Activated CD8-positive, alpha-beta memory T cell treated with anti-CD3 and anti-CD28 coated beads, Interleukin-2, amount 50 U/mL, for 4 hours (primary cell): ENCODE measurements around the gene NRXN3.

Source experiments
- DNase-seq: peaks from one replicate; pipeline ENCODE4 v3.0.0-alpha.2; 2020

The NRXN3 gene

DNA sequence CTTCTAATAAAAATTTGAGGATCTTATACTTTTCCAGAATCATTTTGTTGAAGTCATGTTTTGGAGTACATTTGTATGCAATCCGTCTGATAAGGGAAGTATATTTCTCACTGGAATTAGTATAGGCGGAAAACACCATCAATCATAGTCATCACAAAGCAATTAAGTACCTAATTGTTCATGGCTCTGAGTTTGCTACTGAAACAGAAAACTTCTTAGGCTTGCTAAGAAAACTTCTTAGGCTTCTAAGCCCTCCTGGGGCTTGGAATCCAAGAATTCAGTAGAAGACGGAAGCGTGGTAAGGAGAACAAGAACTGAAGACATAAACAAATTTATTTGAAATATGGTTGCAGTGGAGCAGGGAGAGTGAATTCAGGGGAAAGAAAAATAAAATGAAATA lies 1404.9 kb downstream of the NRXN3 start:
- DNase-seq, result no peak

DNA sequence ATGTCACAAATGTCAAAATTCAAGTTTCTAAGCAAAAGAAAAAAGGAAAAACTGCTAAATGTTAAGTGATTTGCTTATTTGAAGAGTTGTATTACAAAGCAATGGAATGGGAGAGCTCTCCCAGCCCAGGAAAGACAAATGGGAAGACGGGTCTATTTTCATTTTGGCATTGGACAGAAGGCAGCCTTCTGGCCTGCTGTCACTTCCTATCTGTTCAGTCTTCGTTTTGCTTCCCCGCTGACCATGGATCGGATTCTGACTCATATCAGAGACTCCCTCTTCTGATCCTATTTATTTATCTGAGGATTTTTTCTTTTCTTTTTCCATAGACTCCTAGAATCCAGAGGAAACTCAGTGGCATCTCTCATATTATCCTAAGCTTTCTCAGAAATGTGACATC lies 1406.3 kb downstream of the NRXN3 start:
- no peak for DNase-seq

DNA sequence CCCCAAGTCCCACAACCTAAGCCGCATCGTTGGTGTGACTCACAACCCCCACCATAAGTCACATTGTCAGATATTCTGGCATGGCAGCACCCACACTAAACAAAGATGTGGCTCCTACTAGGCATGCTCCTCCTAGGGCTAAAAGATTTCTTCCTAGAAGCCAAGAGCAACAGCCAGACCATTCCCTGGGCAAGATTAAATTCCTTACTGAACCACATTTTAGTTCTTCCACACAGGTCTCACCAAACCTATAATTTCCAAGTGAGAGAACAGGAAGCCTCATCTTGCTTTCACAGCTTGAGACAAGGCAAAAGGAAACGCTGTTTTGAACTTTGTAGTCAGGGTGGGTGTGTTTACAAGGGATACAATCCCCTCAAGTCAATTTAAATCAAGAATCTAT lies 1408.3 kb downstream of the NRXN3 start:
- DNase-seq, result no peak

DNA sequence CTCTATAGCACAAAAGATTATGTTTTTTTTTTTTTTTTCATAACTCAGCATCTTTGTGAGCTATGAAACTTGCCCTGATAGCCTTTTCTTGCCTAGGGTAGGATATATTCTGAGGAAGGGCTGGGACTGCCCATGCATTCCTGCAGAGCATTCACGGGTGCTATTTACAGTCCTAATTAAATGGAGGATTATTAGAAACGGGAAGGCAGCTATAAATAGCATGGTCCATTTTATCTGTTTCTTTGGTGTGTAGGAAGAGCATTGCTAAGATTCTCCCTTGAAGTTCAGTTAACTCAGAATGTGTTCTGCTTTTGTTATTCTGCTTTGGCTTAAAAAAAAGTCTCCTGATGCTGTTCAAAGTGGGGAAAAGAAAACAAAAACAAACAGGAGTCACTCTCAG lies 1410.2 kb downstream of the NRXN3 start:
- DNase-seq, result no peak

DNA sequence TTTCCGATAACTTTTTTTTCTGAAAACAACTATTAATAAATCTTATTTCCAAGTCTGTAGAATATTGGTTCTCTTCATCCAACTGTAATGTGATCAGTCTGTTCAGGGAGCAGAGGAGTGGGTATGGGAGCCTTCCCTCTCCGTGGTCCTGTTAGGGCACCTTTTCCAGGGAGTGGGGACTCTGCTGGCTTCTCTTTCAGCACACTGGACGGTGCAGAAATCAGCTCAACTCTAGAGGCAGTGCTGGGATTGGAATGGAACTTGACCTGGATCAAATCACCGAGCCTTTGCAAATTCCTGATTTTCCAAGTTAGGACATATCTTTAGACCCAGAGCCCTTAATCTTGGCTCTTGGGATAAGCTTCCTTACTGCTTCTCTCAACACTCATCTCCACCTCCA lies 1410.7 kb downstream of the NRXN3 start:
- DNase-seq, result no peak

GRCh38 chr14:79581912-79582576 lies 1411.9 kb downstream of the NRXN3 start:
- no peak for DNase-seq

GRCh38 chr14:79583738-79584408 lies 1413.7 kb downstream of the NRXN3 start:
- DNase-seq, result no peak

- DNase-seq, result no peak
These were observed 1414.5 kb downstream of the NRXN3 start for GRCh38 chr14:79584679-79585078.

DNA sequence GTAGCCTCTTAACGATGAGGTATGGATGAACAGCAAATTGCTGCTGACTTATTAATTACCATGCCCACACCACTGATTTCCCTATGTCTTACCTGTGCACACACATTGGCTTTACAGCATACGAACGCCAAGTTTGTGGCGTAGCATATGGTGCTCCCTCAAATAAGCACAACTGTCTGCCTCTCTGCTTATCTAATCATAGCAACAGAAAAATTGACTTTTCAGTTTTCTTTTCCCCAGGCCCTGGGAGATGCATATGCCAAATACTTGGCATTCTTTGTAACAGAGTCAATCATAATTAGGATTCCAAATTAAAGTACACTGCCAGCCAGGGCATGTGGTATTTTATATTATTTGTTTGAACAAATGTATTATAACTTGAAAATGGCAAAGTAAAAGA lies 1415.7 kb downstream of the NRXN3 start:
- no peak for DNase-seq

- no peak for DNase-seq
These were observed 1416.2 kb downstream of the NRXN3 start for GRCh38 chr14:79586416-79586815.

DNA sequence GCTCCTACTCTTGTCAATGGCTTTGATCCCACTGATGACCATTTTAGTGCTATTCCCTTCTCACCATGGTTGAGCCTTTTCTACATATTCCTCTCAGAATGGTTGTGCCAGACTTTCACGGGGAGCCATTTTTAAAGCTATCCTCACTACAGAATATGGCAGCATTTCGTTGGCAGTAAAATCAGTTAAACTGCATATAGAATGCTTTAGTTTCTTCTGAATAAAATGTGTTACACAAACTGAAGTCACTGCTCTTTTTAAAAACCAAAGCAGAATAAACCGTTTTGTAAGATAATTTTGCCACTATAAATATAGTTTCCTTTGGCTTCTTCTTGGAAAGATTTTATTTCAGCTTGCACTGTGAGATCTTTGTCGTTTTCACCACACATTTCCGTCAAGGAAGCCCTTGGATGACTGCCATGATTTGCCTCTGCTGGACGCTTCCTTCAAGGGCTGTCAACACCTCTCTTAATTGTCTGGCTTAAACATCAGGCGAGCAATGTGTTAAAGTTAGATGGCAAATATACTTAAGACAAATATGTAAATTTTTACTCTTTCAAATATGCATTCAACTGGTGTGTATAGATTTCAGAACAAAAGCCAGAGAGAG lies 1416.9 kb downstream of the NRXN3 start:
- no peak for DNase-seq

DNA sequence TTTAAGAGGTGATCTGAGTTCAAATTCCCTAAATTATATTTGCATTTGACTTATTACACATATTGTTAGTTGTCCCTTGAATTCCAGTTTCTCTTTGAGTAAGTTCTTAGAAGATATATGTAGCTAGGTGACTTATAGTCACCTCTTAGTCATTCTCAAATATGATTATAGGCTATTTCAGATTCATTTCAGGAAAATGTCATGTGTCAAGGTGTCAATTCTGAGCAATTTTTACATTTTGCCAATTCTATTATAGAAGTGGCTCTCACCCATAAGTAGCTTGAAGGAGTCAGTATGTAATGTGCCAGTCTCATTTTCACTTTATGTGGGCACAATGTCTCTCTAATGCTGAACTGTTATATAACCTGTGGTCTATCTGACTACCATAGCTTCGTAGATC lies 1417.7 kb downstream of the NRXN3 start:
- DNase-seq, result no peak

GRCh38 chr14:79588398-79588797 lies 1418.2 kb downstream of the NRXN3 start:
- no peak for DNase-seq

GRCh38 chr14:79596551-79596950 lies 1426.4 kb downstream of the NRXN3 start:
- no peak for DNase-seq

DNA sequence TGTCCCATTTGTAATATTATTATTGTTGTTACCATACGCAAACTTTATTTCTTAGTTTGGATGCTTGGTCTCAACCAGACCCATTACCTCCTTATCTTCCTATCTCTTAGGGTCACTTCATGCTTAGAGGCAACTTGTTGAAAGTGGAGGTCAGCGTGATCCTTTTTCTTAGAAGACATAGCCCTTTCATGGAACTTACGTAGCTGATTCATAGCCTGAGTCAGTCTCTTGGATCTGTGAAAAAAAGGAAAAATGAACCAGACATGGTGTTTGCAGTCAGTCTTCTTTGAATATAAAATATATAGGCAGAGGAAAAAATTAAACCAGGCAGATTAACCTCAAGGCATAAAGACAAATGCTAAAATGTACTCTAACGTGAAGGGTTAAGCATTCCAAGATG lies 1427.4 kb downstream of the NRXN3 start:
- DNase-seq, result no peak

- DNase-seq, result no peak
These were observed 1428.2 kb downstream of the NRXN3 start for GRCh38 chr14:79598339-79598738.

- DNase-seq, result no peak
These were observed 1429.1 kb downstream of the NRXN3 start for GRCh38 chr14:79599239-79599638.

DNA sequence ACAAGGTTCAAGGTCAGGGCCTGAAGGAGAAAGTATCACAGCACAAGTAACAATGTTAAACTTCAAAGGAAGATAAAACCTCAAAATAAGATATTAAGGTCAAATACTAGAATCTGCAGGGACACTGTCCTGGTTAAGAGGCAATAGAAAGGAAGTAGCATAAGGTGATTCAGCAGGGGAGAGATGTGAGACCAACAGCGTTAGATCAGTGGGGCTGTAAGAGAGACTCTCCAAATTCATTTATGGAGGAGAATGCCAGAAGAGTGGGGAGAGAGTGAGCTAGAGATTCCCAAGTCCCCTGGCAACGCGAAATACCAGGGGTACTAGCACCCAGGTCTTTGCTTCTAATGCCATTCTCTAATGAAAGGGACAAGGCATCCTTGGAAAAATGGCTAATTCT lies 1430.2 kb downstream of the NRXN3 start:
- DNase-seq, result no peak

- DNase-seq, result no peak
These were observed 1431.4 kb downstream of the NRXN3 start for GRCh38 chr14:79601579-79601978.

GRCh38 chr14:79602045-79602444 lies 1431.9 kb downstream of the NRXN3 start:
- DNase-seq, result no peak

- DNase-seq, result no peak
These were observed 1432.6 kb downstream of the NRXN3 start for GRCh38 chr14:79602742-79603141.

- DNase-seq, result no peak
These were observed 1435.7 kb downstream of the NRXN3 start for GRCh38 chr14:79605849-79606248.

DNA sequence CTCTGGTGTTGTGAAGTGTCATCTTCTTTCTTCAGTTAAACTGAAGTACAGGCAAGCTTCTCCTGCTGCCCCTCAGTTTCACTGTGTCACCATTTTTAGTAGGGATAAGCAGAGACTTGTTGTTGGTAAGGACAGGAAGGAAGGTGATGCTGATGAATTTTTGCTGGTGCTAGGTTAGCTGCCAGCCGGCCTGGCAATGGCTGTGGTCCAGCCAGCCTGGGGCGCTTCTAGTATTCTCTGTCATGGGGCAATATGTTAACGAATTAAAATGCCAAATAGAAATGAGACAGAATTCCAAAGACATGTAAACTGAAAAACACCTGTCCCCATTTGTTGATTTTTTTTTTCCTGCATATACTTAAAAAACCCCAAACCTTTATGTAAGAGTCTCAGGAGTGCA lies 1438.3 kb downstream of the NRXN3 start:
- DNase-seq, result no peak

GRCh38 chr14:79613625-79614024 lies 1443.5 kb downstream of the NRXN3 start:
- DNase-seq, result no peak

DNA sequence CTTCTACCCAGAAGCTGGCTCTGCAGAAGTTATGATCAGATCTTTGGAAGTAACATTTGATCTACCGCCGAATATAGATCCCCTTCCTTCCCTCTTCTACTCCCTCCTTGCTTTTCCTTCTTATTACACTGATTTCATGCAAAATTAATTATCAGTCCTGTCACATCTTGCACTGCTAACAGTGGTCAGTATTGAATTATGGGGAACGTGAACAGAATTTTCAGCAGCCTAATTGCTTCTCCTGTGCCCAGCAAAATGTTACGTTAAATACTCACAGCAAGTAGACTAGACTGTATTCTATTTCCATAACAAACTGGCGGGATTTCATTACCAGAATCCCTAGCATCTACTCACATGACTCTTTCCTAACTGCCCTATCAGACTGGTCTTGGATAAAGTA lies 1444.3 kb downstream of the NRXN3 start:
- DNase-seq, result no peak
